ENCODE measurements around the gene U2SURP.

- TF ChIP-seq GATA3 (IDR thresholded peaks at IDR 0.05; ENCODE audit: low read depth, low read length), result no peak
- TF ChIP-seq GATA2 (IDR thresholded peaks at IDR 0.05; ENCODE audit: low read depth, low read length), result no peak
Observed at GRCh38 chr3:143054011-143054410, 52.6 kb downstream of the U2SURP start.
